HG03159 (cell line): Measurements from ENCODE around the gene DOCK11.

Experiments
- ATAC-seq: cut with Tn5 transposase; IDR thresholded peaks from one replicate; pipeline ENCODE4 v1.9.1; 2021; ENCODE audit warnings: mild to moderate bottlenecking, moderate library complexity; ENCODE audit not compliant: unreplicated experiment

The DOCK11 gene

GRCh38 chrX:118499295-118499694, 3.7 kb downstream of the DOCK11 start:
- no peak for ATAC-seq

DNA sequence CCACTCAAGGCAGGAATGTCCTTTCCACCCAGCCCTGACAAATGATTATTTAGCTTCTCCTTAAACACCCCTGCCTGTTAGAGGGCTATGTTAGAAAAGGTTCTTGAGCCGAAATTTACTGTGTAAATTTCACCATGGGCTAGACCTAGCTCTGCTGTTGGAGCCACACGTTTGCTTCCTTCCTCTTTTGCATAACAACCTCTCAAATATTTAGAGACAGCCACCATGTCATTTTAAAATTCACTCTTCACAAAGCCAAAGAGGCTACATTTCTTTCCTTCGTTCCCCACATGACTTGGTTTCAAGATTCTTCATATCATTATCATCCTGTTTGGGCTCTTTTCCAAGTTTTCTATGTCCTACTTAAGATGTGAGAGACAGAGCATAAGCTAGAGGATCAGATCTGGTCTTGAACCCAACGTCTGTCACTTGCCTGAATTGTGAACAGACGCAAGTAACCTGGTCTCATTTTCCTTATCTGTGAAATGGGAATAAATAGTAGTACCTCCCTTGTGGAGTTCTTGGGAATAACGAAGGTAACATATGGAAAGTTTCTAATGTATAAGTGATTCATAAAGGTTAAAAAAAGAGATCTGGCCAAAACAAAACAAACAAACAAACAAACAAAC, 6.7 kb downstream of the DOCK11 start:
- no peak for ATAC-seq

- no peak for ATAC-seq
These were observed 7.8 kb downstream of the DOCK11 start for GRCh38 chrX:118503260-118504041.

DNA sequence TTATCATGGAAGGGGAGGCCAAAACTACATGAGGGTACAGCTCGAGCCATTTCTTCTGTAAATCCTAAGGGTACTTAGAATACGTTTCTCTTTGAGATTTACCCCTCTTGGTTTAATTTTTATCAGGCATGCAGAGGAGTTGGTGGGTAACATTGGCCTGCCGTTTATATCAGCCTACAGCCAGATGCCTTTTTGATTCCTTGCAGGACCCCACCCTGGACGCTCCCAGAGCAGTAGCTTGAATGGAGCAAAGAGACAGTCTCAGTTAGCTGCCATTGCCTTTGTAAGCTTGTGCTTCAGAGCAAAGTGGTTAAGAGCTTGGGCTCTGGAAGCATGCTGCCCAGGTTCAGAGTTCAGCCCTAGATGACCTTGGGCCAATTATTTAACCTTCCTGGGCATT, 9.0 kb downstream of the DOCK11 start:
- no peak for ATAC-seq

- no peak for ATAC-seq
These were observed 11.3 kb downstream of the DOCK11 start for GRCh38 chrX:118506805-118507480.

DNA sequence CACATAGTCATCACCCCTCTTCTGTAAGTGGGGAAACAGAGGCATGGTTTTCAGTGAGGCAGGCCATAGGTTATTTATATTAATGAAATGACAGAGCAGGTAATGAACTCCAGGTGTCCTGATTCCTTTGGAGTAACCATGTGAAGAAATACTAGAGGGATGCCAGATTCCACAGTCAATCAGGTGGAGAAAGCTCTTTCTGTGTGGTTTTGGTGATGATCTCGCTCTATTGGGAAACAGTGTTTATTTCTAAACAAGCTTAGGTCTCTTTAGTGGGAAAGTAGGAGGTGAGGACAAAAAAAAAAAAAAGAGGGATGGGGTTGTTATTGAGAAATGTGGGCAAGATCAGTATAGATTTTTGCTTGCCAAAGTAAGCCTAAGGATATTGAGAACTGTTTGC, 12.2 kb downstream of the DOCK11 start:
- ATAC-seq: no peak

- no peak for ATAC-seq
These were observed 12.6 kb downstream of the DOCK11 start for GRCh38 chrX:118508221-118508620.

GRCh38 chrX:118508635-118509034, 13.0 kb downstream of the DOCK11 start:
- ATAC-seq: no peak

DNA sequence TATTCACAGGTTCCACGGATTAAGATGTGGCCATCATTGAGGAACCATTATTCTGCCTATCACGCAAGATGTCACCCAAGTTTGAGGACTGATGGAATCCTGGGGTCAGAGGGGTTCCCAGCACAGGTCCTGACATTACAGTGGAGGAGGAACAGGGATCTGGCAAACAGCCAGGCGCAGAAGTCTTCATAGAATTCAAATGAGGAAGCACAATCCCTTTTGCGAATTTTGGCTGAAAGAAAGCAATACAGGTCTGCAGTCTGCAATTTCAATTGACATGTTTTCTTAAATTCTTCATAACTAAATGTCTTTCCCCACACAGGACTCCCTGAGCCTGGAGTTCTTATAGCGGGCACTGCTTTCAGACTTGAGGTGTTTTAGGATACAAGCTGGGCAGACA, 14.5 kb downstream of the DOCK11 start:
- no peak for ATAC-seq

DNA sequence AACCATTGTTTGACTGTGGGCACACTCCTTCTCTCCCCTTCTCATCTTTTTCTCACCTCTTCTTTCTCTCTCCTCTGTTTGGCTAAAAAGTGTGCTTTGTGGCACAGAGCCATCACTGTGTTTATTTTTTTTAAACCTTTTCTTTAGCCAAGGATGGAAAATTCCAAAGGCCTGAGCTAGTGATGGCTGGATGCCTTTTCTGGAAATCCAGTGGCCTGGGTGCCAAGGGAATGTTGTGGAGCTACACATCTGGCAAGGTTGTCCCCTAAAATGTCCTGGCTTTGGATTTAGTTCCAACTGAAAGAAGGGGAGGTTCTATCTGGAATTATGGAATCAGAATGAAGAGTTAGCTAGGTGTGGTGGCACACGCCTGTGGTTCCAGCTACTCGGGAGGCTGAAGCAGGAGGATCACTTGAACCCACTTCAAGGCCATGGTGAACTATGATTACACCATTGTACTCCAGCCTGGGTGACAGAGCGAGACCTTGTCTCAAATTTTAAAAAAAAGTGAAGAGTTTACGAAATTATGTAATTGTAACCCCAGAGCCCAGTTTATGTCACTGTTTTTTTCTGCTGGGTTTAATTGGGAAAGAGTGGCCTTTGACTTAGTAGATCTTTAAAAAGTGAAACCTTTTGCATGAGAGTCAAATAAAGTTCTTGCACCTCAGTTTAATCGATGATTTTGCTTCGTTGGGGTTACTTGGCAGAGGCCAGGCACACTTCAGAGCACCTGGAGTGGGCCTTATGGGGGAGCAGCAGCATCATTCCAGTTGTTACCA, 17.7 kb downstream of the DOCK11 start:
- ATAC-seq: no peak

- no peak for ATAC-seq
These were observed 24.0 kb downstream of the DOCK11 start for GRCh38 chrX:118519411-118520215.

- ATAC-seq: no peak
These were observed 24.9 kb downstream of the DOCK11 start for GRCh38 chrX:118520216-118521206.

DNA sequence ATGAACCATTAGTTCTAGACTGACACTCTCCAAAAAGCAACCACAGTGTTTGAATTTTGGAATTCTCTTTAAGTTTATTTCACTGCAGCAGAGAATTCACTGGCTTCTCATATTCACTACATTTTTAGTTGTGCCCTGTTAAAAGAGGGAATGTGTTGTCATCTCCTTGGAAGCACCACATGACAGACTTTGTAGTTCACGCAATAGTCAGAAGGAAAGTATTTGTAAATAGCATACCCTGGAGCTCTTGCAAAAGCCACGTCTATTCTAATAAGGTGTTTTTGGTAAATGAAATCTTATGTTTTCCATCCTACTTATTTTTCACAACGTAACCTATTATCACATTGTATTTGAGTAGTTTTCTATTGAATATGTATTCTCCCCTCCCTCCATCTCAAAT, 25.8 kb downstream of the DOCK11 start:
- ATAC-seq: no peak

DNA sequence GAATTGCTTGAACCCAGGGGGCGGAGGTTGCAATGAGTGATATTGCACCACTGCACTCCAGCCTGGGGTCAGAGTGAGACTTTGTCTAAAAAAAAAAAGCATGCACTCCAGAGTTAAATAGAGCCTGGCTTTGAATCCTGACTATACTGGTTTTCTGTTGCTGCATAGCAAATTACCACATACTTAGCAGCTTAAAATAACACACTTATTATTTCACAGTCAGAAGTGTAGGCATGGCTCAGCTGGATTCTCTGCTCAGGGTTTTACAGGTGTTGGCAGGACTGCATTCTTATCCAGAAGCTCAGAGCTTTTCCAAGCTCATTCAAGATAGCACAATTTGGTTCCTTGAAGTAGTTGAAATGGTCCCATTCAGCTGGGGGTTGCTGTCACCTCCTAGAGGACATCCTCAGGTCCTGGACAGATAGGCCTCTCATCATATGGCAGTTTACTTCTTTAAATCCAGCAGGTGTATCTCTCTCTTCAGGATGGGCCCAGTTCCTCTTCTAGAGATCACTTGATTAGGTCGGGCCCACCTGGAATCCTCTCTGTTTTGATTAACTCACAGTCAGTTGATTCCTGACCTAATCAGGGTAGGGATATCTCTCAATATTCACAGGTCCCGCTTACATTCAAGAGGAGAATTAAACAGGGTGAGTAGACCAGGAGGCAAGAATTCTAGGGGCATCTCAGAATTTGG, 26.8 kb downstream of the DOCK11 start:
- ATAC-seq: no peak

- ATAC-seq: no peak
These were observed 28.3 kb downstream of the DOCK11 start for GRCh38 chrX:118523920-118524319.

DNA sequence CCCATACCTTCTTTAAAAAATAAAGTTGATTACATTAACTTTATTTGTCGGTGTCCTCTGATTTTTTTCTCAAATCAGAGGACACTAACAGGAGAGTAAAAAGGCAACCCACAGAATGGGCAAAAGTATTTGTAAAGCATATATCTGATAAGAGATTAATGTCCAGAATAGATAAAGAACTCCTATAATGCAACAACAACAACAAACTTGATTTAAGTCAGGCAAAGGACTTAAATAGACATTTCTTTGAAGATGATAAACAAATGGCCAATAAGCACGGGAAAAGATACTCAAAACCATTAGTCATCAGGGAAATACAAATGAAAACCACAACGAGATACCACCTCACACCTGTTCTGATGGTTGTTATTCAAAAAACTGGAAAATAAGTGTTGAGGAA, 28.7 kb downstream of the DOCK11 start:
- no peak for ATAC-seq

GRCh38 chrX:118525174-118525730, 29.6 kb downstream of the DOCK11 start:
- ATAC-seq: no peak

GRCh38 chrX:118526149-118526548, 30.5 kb downstream of the DOCK11 start:
- ATAC-seq: no peak
